Stimulated activated CD4-positive, alpha-beta T cell treated with anti-CD3 and anti-CD28 coated beads, Interleukin-2, amount 100 ng/mL, for 24 hours (primary cell): ENCODE data around the gene LRRN2.
"Not testable (repeated sequence)": the region's sequence is repeated elsewhere in the genome, so short reads cannot be mapped to it uniquely, and the experiment has no call there.

Experiments used
- DNase-seq, 2 donors: peaks; one replicate each; pipeline ENCODE4 v3.0.0-alpha.2; 2020

Gene LRRN2

GRCh38 chr1:204571128-204571527 is 114.4 kb downstream of the LRRN2 start:
- DNase-seq, result no peak

DNA sequence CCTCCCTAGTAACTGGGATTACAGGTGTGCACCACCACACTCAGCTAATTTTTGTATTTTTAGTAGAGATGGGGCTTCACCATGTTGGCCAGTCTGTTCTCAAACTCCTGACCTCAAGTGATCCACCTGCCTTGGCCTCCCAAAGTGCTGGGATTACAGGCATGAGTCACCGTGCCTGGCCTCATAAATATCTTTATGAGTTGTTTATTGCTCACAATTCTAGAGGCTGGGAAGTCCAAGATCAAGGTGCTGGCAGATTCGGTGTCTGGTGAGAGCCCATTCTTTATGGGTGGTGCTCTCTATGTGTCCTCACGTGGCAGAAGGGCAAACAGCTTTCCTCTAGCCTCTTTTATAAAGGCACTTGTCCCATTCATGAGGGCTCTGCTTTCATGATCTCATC is 115.5 kb downstream of the LRRN2 start:
- DNase-seq, result not testable (repeated sequence)

DNA sequence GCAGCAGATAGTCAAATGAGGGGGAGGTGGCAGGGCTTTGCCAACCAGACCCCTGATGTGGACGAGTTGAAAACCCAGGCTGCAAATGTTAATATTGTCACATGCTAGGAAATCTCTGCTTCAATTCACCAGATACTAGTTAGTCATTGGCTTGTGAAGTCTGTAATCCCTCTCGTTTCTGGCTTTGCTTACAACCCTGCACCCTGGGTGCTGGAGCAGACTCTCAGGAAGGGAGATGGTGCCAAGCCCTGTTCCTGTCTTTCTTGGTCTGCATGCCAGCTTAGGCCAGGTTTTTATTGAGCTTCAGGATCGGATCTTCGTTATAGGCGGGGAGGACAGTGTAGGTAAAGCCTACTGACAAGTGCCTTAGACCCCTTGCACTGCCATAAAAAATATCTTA is 116.1 kb downstream of the LRRN2 start:
- DNase-seq, result no peak

DNA sequence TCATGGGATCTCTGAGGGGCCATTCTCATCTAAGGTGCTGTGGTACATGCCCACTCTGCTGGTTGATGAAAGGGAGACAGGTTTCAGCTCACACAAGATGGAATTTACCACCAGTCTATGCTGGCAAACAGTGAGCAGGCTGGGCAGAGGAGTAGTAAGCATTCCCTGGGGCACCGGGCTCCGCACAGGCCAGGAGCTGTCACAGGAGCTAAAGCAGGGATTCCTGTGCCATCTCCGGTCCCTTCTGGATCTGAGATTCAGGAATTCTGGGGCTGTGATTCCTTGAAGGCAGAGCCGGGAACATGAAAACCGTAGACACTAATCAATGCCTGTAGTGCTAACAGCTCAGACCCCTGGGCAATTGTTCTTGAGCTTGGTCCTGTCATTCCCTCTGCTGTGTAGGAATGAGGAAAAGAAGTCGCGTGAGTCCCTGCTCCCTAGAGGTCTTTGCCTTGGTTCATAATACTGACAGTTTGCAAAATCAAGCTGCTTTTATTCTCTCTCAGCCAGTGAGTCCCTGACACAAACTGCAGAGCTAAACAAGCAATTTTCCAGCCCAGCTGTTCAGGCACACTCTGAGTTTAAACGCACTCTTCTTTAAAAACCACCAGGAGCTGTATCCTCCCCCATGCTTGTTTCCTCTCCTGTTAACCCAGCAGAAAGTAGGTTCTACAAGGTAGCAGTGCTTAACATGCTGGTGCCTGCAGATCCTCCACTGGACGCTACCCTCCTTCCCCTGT is 116.8 kb downstream of the LRRN2 start:
- DNase-seq, result no peak
